HG03095 (cell line): ENCODE data around the gene TINAGL1.

Experiments
- ATAC-seq: cut with Tn5 transposase; IDR thresholded peaks from one replicate; pipeline ENCODE4 v1.9.1; 2021; ENCODE audit warnings: moderate library complexity; ENCODE audit not compliant: unreplicated experiment

TINAGL1 gene

GRCh38 chr1:31600641-31601040, 24.3 kb downstream of the TINAGL1 start:
- ATAC-seq = no peak

- no peak for ATAC-seq
Measured at GRCh38 chr1:31602081-31602480, 25.8 kb downstream of the TINAGL1 start.

GRCh38 chr1:31605908-31606427, 29.7 kb downstream of the TINAGL1 start:
- peak; percentile 95 for ATAC-seq

GRCh38 chr1:31607360-31607759, 31.0 kb downstream of the TINAGL1 start:
- ATAC-seq = no peak

- ATAC-seq = no peak
Measured at GRCh38 chr1:31609514-31610118, 33.3 kb downstream of the TINAGL1 start.

- ATAC-seq = no peak
Measured at GRCh38 chr1:31614414-31615005, 38.2 kb downstream of the TINAGL1 start.

GRCh38 chr1:31615414-31615813, 39.1 kb downstream of the TINAGL1 start:
- ATAC-seq = no peak

GRCh38 chr1:31615939-31616338, 39.6 kb downstream of the TINAGL1 start:
- no peak for ATAC-seq

GRCh38 chr1:31617218-31617915, 41.1 kb downstream of the TINAGL1 start, which contains the start of gene HCRTR1:
Gene HCRTR1, plus strand, starts transcription at chr1:31617689. Its CDS starts 1,504 bp downstream, at chr1:31619193.
- ATAC-seq = no peak

- no peak for ATAC-seq
Measured at GRCh38 chr1:31617916-31618746, 41.8 kb downstream of the TINAGL1 start.

- no peak for ATAC-seq
Measured at GRCh38 chr1:31618916-31619846, 42.9 kb downstream of the TINAGL1 start.

- ATAC-seq = no peak
Measured at GRCh38 chr1:31620631-31621497, 44.5 kb downstream of the TINAGL1 start.

- no peak for ATAC-seq
Measured at GRCh38 chr1:31621498-31621820, 45.1 kb downstream of the TINAGL1 start.

GRCh38 chr1:31621847-31622730, 45.8 kb downstream of the TINAGL1 start:
- ATAC-seq = no peak

GRCh38 chr1:31623365-31623764, 47.0 kb downstream of the TINAGL1 start:
- no peak for ATAC-seq

GRCh38 chr1:31624309-31624708, 48.0 kb downstream of the TINAGL1 start:
- no peak for ATAC-seq

GRCh38 chr1:31624731-31625514, 48.6 kb downstream of the TINAGL1 start:
- no peak for ATAC-seq
